GM19351 (cell line): Measurements from ENCODE around the gene FNBP1L.
"Not testable (repeated sequence)": the region's sequence is repeated elsewhere in the genome, so short reads cannot be mapped to it uniquely, and the experiment has no call there.

Experiments
- ATAC-seq: cut with Tn5 transposase; IDR thresholded peaks from one replicate; pipeline ENCODE4 v1.9.1; 2021; ENCODE audit warnings: mild to moderate bottlenecking, moderate library complexity; ENCODE audit not compliant: unreplicated experiment

The FNBP1L gene

DNA sequence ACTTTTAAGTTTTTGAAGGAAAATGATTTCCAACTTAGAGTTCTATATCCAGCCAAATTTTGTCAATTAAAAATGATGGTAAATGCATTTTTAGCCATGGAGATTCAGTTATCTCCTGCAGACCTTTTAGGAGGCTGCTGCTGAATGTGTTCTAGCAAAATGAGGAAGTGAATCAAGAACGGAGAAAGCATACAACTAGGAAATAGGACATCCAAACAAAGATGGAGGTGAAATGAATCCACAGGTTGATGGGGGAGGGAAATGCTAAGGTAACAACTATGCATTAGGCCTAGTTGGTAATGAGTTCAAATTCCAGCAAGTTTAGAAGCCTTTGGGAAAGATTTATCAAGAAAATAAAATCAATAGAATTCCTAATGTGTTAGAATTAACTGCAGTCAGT is 80.5 kb downstream of the FNBP1L start:
- ATAC-seq, result no peak

DNA sequence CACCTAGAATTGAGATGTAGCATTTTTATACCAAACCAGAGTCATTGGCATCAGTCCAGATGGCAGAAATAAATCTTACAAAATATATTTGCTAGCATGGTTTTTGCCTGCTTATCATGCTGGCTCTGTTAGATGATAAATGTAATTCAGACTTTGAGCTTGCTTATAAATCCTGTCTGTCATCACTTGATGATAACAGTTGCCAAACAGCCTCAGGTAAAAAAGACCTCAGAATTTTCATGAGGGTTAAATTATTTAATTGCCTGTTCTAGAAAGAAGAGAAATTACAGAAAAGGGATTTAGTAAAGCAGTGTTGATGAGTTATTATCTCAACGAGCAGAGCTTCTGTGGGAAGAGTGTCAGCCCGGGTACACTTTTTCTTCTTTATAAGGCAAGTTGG is 83.3 kb downstream of the FNBP1L start:
- ATAC-seq, result no peak

DNA sequence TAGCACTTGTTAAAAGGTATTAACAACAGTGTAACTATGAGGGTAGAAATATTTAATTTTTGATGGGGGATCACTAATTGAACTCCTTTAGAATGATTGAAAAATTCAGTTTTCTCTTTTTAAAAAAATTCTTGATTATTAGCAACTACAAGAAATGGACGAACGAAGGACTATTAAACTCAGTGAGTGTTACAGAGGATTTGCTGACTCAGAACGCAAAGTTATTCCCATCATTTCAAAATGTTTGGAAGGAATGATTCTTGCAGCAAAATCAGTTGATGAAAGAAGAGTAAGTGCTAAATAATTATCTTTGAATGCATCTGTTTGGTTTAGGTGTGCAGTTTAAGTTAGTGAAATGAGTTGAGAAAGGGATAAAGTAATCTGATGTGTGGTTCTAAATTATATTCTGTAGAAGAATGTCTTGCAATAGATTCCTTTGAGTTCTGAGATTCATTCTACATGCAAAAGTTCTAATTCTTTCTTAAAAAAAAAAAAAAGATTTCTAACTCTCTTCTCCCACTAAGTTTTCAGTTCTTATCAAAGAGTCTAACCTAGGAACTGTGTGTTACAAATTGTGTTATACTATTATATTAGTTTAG is 85.0 kb downstream of the FNBP1L start:
- no peak for ATAC-seq

DNA sequence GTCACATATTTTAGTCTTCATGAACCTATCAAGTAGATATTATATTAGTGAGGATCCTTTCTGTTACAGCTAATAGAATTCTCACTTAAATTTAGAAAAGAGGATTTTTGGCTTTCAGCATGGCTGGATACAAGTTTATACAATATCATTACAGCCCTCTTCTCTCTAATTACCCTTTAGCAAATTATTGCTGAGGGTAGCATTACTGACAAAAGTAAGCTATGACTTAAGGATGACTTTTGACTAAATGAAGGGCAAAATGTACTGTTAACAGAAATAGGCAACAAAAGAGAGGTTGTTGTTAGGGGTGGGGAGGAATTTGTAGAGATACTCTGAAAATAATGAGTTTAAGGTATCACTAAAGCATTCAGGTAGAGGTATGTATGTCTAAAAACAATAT is 85.8 kb downstream of the FNBP1L start:
- no peak for ATAC-seq

DNA sequence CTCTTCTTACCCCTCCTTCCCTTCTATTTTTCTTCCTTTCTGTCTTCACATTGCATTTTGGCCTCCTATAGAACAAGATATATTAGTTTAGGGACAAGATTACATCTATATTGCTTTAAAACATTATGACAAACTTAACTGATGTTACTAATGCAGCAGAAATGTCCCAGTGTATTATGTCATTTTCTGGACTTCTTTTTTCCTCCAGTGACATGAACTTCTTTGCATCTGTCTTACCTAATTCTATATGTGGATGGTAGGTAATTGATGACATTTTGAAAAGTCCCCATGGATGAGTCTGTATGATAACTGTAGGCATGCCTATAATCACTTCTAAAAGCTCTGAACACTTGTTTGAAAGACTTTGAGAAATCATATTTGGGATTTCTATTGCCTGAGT is 89.5 kb downstream of the FNBP1L start:
- no peak for ATAC-seq

DNA sequence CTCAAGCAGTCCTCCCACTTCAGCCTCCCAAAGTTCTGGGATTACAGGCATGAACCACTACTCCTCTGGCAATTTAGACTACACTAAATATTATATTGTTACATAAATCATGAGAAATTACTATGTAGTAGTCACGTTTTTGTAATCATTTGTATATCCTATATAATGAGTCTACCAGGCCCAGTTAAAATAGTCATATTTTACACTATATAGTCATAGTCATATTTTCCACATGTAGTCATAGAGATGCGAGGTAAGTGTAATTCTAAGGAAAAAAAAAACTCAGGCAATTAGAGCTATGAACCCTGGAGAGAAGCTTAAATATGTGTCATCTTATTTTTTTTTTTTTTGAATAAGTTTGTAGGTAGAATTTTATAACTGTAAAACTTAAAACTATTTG is 90.0 kb downstream of the FNBP1L start:
- ATAC-seq, result no peak

DNA sequence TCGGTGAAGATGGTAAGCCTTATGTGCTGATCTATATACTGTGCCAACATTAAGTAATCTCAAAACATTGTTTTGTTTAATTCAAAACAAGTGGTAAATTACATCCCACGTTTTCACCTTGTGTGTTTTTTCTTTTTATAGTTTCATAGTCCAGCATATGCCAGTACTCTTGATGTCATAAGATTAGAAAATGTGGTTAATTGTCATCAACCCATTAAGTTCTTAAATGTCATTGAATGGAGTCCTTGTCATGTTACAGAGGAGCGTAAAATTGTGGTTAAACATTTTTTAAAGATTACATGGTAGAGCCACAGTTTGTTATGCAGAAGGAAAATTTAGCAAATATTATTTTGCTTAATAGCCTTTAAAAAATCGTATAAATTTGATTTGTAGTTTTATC is 93.1 kb downstream of the FNBP1L start:
- no peak for ATAC-seq

DNA sequence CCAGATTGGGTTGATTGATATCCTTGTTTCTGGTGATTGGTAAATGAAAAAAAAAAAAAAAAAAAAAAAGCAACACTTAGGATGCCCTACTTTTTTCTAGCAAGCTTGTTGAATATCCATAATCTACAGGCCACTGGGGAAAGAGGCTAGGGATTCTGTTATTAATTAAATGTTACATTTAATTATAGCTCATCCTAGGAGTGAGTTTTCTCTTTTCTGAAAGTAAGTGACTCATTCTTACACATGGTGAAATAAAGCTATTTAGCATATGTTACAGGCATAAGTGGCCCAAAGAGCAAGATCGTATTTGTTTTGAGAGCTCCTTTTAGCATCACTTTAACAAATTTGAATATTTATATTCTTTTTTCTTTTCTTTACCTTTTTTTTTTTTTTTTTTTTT is 94.5 kb downstream of the FNBP1L start:
- ATAC-seq, result no peak

DNA sequence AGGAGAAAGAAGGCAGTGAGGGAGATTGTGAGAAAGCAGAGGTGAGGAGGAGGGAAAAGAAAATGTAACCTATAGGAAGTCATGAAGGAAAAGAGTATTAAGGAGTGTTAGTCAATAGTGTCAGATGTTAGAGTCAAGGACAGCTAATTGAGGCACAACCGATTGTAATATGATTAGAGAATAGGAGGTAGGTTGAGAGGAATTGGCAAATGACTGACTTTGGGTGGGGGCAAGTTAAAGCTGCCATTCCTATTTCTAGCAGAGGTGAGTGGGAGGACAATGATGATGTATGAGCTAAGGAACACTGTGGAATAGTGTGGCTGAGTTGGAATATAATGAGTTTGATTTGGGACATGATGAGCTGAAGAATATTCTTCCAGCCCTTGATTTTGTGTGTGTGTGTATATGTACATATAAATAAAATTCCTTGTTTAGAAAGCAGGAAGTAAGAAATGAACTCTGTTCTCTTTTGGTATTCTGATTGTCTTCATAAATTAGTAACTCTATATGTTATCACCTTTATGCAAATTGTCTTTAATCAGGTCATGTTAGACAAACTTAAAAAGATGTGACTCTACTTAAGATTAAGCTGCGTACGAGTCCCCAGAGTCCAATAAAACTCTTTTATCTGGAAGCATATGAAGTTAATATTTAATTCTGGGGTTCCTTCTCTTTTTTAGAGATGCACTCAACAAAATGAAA is 98.4 kb downstream of the FNBP1L start:
- no peak for ATAC-seq

DNA sequence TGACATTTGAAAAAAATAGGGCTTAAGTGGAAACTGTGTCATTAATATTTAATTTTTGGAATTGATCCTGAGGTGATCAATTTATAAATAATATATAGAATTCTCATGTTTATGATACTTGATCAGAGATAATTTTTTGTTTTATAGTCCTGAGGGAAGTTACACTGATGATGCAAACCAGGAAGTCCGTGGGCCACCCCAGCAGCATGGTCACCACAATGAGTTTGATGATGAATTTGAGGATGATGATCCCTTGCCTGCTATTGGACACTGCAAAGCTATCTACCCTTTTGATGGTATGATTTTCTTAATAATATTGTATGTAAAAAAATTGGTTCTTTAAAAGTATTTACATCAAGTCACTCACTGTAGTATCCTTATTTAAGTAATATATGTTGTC is 101.2 kb downstream of the FNBP1L start:
- no peak for ATAC-seq

DNA sequence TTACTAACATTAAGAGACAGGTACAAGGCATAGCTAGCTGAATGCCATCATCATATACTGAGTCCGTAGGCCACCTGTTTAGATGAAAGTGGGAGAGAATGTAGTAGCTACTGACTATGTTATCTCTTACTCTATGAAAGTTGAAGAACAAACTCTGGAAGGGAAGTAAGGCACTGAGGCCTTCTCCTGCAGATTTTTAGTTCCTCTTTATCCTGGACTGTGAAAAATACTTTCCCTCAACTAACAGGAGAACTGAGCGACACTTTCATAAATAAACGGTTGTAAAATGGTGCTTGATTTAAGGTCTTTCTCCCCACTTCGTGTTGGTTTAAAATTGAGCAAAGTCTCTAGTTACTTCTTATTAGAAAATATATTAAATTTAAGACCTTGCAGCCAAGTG is 101.9 kb downstream of the FNBP1L start:
- no peak for ATAC-seq

DNA sequence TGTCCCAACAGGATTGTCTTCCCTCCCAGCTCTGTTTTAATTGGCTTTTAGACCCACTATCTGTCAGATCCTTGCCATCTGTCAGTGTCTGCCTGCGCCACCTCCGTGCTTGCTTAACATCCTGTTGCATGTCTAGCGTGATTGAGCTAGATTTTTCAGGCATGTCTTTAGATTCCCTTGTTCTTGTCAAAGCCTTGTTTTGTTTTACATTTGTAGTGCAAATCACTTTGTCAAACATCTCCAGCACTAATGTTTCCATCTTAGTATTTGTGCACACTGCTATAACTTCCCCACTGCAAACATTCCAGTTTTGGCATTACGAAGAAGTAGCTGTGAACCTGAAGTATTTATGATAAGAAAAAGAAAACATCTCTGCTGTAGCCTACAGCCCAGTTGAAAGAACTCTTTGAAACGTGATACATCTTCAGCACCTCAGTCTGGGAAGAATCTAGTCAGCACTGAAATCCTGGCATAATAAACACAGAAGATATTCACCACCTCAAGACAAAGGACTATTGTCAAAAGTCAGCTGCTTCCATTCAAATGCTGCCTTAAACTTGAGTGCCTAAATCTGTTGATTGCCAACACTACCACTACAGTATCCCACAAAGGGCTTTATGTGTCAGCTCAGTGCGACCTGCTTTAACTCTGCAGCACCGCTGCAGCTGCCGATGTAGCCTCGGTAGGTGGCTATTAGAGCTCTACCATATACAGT is 105.0 kb downstream of the FNBP1L start:
- no peak for ATAC-seq

DNA sequence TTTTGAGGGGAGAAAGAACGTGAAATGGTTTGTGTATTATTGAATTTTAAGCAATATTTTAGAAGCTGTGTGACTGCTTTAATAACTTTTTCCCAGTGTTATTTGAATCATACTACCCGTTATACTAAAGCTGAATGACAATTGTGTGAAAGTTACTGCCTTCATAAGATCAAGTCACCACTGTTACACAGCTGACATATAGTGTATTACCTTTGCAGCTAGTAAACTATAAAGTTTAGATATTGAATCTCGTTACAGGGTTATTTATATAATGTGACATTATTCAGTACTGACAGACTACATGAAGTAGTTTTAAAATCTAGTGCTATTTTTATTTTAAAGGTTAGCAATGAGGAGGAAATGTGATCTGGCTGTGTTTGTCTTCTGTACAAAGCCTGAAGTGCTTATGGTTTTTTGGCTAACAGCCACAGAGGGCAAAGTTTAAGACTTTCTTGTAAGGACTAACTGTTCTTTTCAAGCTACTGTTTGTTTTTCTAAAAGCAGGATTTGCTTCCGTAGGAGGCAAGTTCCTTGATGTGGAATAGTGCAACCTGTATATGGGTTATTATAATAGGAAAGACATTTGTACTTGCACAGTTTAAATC is 106.1 kb downstream of the FNBP1L start:
- not testable (repeated sequence) for ATAC-seq

DNA sequence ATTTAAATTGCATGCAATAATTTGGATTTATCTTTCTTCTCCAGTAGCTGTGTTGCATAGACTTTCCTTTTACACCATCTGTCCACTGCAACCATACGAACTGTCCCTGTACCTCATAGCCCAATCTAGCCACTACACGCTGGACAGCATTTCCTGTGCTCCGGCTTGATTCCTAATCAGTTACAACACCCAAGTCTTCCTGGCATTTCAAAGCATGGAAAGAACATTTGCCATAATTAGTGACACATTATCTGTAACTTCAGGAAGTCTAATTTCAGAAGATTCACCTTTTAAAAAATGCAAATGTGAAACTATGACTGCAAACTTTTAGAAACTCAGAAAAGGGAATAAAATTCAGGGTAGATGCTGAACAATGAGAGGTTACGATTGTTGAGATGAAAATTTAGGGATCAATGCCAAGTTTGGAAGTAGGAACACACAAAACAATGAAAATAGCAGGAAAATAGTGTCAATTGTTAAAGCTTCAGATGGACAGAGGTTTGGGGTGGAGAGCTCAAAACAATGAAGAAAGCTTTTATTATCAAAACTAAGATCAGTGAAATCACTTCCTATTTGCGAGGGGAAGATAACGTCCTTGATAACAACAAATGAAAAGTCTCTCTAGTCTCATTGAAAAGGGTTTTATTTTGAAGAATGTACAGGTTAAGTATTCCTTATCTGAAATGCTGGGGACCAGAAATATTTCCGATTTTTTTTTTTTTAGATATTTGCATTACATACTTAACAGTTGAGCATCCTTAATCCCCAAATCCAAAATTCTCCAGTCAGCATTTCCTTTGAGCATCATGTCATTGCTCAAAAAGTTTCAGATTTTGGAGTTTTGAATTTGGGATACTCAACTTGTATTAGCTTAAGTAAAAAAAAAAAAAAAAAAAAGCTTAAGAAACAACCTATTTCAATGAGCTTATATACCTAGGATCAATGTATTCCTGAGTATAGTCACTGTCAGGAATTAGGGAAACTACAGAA is 107.3 kb downstream of the FNBP1L start:
- ATAC-seq, result no peak

DNA sequence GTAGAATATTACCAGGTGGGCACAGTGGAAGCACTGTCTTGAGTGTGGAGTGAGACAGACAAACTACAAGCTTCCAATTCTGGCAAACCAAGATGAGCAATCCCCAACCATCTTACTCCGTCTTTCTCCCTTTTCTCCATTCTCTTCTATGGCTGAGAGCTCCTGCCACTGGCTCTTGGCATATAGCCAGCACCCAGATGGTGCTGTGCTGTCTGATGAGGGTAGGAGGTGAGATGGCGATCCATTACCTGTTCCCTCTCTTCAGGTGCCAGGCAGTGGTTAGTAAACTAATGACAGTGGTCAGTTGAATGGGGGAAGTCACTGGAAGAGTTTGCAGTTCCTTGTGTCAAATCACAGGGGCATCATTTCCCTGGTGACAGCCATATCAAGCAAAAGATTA is 108.4 kb downstream of the FNBP1L start:
- no peak for ATAC-seq

DNA sequence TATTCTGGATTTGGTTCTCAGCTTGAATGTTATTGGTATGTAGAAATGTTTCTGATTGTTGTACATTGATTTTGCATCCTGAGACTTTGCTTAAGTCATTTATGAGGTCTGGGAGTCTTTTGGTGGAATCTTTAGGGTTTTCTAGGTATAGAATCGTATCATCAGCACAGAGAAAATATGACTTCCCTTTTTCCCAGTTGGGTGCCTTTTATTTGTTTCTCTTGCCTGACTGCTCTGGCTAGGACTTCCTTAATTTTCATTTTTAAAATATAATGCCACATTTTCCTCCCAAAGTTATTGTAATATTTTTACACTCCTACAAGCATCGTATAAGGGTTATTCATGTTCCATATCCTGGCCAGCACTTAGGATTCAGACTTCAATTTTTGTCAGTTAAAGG is 111.1 kb downstream of the FNBP1L start:
- ATAC-seq, result no peak

DNA sequence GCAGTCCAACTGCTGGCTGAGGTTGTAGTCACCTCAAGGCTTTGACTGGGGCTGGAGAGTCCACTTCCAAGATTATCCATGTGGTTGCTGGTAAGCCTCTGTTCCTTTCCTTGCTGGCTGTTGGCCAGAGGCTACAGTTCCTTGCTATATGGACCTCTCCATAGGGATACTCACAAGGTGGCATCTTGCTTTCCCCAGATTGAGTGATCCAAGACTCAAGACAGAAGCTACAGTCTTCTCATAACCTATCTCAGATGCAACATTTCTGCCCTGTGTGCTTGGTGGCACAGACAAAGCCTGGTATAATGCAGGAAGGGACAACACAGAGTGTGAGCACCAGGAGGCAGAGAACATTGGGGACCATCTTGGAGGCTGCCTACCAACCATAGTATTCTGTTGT is 111.8 kb downstream of the FNBP1L start:
- ATAC-seq, result no peak

DNA sequence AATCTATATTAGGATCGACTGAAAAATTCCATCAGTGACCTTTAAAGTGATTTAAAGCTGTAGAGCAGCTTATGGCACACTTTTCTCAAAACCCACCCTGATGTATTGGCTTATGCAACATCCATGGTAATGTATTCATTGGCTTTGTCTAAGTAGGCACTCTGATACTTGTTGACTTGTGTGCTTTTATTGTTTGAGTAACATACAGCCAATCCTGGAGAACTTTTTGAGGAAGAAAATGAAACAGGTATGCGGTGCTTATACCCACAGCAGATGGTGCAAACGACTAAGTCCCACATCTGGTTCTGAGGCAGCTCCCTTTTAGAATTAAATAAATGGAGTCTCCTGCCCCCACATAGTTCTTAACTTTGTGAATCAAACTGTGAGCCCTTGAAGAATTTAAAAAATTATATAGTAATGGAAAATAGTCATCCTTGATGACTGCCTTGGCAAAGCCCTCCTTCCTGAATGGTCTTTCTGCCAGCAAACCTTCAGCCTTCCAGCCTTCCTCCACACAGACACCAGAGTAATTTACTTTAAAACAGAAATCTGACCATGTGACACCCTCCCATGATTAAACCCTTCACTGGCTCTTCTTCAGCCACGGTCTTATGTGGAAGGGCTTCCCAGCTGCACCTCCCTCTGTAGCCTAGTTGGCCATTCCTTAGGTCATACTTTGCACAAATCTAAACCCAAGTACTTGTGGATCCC is 117.7 kb downstream of the FNBP1L start:
- ATAC-seq, result no peak

DNA sequence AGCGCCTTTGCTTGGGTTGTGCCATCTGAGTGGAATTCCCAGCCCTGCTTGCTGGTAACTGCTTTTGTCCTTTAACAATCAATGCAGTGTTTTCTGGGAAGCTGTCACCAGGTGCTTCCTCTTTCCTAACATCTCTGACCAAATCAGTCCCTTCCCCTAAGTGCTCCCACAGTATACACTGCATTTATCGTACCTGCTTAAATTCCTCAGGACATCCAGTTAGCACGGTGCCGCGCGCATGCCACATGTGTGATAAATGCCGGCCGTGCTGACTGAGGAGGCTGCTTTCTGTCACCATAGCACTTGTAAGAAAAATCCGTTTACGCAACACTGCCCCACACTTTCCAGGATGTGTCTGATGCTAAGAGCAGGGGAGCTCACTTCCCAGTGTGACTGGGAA is 118.3 kb downstream of the FNBP1L start:
- no peak for ATAC-seq

DNA sequence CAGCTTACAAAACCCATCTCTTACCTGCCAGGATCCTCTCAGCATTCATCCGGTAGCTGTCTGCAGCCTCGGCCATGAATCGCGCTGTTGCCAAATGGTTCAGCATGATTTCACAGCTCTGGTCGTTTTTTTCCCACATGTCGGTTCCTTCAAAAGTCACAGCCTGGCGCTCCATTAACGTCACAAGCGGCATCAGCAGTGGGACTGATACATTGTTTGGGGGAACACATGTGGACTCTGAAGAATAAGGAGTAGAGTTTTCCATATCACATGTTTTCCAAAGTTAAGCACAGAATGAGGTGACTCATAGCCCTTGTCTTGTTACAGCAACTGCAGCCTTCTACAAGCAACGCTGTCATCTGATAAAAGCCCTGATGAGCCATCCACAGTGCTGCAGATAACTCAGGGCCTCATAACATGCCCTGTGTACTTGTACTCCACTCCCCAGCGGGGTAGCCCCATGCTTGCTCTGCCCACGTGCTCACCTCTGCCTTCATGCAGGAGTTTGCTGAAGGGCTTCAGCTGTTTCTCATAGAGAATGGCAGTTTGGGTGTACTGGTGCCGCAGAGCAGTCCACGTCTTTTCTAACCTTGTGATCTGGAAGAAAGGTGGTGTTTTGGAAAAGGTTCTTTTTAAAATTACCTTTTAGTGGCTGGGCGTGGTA is 119.5 kb downstream of the FNBP1L start:
- no peak for ATAC-seq
